GM11168 (cell line): Measurements from ENCODE around the gene NNAT.

Source experiments
- in situ Hi-C: fragments of 300-500 bp; cut with MboI; formaldehyde crosslinking; loops from one replicate; pipeline ENCODE4 v1.12.0; 2022; ENCODE audit warnings: low sequenced_read_pairs; ENCODE audit not compliant: unreplicated experiment

Gene NNAT

DNA sequence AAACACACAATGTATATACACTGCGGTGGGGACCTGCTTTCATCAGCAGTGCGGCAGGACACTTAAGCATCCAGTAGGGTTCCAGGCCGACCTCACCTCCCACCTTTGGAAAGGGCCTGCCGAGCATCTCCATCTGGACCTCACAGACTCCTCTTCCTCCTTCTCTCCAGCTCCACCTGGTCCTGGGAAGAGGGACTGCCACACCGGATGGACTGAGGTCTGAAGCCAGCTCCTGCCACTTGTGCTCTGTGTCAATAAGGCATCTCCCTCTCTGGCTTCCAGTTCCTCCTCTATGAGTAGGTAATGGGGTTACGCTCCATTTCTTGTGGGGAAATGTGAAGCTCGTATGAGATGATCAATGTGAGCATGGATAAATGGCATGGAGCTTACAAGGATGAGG lies 19.1 kb upstream of the NNAT start:
- in situ Hi-C loops, result no loop called here

DNA sequence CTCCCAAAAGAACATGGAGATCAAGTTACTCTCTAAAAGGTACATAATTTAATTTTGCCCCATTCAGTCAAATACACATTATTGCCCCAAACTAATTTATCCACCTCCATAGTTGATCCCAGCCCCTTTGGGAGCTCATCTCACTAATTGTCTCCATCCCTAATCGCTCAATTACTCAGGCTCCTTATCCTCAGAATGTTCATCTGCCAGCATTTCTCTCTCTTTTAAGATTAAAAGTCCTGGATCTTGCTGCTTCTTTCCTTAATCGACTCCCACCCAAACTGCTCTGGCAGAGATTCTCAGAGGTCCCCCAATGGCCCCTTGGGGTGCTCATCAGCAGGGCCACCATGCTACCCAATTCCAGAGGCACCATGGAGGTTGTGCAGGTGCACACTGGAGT lies 18.4 kb upstream of the NNAT start:
- in situ Hi-C loops, result no loop called here

DNA sequence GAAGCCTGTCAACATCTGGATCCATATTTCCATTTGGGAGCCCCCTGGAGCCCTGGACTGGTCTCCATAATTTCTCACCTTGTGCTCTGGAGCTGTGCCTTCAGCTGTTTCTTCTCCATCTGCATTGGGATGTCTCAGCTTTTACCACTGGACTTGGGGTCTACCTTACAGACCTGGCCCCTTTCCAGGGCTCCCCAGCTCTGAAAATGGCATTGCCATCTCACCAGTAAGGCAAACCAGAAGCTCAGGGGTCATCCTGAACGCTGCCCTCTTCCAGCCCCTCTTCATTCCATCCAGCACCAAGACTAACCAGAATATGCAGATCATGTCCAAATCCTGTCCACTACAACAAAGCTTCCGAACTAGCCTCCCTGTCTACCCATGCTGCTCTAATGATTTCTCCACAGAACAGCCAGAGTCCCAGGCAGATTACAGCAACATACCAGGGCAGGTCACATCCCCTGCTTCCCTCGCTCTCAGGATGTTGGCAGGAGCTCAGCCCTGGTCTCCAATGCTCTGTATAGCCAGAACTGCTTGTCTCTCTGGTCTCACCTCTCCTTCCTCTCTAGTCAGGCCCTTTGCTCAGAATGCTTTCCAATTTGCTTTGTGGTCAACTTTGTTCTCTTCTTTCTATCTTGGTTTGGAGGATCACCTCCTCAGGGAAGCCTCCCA lies 17.7 kb upstream of the NNAT start:
- in situ Hi-C loops, result no loop called here

GRCh38 chr20:37504404-37505096 lies 16.5 kb upstream of the NNAT start:
- in situ Hi-C loops, result no loop called here

DNA sequence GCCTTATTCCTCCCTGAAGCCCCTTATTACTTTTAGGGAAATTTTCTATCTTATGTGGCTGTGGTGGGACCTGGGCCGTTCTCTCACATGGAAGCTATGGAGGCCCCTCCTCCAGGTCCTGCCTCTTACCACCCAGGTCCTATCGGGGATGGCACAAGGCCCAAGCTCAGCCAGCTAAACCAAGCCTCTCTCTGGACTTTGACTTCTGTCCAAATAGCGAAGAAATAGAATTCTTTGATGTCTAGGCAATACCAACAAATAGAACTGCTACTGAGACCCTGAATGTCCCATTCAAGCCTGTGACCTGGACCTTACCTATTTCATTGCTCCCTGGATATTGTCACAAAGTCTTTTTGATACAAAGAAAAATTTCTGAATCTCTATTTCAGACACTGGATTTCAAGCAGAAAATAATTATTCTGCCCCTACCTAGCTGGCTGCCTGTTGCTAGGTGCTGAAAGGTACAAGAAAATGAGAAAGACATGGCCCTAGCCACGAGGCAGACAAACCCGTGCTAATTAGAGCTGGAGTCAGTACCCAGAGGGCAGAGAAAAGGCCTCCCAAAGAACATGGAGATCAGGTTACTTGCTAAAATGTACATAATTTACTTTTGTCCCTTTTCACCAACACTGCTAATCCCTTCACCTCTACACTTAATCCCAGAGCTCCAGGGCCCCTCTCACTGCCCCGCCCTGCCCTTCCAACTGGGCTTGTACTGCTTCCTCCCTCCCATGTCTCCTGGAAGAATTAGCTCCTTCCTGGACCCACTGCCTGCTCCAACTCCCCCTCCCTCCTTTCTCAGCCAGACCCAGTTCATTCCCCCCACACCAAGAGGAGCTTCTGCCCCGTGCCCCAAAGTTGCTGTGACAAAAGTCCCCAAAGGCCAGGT lies 15.5 kb upstream of the NNAT start:
- in situ Hi-C loops, result no loop called here

DNA sequence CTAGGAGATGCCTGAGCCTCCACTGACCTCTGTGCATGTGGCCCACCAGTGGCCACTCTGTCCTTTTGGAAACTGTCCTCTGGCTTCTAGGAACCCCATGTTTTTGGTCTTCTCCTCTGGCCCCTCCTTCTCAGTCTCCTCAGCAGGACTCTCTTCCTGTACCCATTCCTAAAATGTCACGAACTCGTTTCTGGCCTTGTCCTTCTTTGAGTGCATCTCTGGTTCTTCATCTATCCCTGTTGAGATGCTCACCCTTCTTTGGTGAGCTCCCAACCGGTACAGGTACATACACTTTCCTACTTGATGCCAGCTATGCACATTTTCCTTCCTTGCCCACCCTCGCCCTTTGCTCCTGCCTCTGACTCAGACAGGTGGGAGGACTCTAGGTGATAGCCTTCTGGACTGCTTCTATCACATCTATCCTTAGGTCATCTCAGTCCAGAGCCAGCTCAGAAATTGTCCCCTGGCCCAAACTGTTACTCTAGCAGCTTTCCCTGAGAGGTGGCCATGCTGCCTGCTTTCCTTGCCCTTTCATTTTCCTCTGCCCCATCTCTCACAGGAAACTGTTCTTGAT lies 14.8 kb upstream of the NNAT start:
- in situ Hi-C loops, result no loop called here

- in situ Hi-C loops, result no loop called here
These were observed 10.8 kb upstream of the NNAT start for GRCh38 chr20:37510226-37510625.

- in situ Hi-C loops, result no loop called here
These were observed 9.3 kb upstream of the NNAT start for GRCh38 chr20:37511610-37512275.

DNA sequence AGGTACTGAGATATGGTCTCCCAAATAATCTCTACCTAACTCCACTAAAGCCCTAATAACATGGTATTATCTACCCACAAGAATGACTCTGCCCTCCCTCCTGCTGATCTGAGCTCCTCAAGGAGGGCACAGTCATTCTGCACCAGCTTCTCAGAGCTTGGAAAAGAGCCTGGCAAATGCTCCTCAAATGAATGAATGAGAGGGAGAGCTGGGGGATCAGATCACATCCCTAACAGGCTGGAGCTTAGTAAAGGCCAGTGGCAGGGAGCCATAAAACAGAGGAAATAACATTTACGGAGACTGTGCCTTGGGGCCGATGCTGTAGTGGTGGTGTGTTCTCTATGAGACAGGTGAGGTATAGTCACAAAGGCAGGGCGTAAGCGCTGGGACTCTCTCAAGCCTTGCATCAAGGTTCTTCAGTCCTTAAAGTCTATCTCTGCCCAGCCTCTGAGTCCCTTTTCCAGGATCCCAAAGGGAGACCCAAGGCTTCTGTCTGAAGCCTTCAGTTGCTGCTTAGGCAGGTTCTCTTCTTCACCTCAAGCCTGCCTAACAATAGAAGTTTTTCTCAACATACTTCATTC lies 7.2 kb upstream of the NNAT start:
- in situ Hi-C loops, result no loop called here

DNA sequence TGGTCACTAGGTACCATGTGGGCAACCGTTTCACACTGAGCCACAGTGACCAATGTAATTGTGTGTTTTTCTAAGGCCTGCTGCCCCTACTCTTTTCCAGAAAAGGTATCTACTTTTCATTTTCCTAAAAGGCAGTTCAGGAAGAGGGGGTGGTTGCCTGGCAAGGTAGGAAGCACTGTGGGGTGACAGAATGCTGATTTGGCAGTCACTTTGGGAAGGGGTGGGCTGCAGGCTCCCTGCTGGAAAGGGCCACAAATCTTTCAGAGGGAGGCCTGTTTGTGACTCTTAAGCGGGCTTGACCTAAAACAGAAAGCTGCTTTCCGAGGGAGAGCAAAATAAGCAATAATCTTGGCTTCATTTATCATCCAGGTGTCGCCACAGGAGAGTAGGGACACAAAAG lies 5.2 kb upstream of the NNAT start:
- in situ Hi-C loops, result no loop called here

DNA sequence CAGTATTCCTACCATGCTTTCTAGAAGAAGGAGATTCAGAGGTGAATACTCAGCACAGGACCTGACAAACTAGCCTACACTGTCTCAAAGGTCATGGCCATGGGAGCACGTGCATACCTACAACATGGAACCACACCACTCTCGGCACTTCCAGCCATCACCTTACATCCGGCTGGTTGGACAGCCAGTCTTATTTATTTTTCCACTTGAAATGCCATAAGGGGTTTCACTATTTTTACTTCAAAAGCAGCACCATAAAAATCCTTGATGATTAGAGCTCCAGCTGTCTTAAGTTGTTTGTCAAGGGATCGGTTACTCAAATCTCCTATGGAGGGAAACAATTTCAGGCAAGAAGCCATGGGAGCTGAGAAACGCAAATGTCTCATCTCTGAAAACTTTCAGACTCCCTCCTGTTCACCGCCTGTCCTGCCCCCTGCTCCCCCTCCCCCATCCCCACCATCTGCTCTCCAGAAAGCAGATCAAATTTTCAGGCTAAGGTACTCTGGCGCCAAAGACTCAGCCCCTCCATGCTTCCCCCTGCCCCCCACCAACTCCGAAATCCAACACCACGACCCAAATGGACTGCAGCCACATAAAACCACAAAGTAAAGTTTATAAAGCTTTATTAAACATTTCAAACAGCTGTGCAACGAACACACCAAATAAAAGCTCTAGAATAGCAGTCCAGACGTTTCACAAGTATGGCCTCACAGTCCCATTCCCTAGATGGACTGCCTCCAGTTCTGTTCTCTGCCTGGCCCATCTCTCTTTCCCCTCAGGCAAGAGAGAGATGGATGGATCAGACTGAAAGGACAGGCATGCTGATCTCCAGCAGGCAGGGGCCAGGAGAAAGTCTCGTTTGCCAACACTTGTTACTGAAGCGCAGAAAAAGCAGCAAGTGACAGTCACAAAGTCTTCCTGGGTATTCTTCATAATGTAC lies 4.0 kb upstream of the NNAT start:
- in situ Hi-C loops, result no loop called here

GRCh38 chr20:37518059-37518458 lies 3.0 kb upstream of the NNAT start:
- in situ Hi-C loops, result no loop called here

GRCh38 chr20:37518606-37519507 lies 2.2 kb upstream of the NNAT start:
- in situ Hi-C loops, result no loop called here

DNA sequence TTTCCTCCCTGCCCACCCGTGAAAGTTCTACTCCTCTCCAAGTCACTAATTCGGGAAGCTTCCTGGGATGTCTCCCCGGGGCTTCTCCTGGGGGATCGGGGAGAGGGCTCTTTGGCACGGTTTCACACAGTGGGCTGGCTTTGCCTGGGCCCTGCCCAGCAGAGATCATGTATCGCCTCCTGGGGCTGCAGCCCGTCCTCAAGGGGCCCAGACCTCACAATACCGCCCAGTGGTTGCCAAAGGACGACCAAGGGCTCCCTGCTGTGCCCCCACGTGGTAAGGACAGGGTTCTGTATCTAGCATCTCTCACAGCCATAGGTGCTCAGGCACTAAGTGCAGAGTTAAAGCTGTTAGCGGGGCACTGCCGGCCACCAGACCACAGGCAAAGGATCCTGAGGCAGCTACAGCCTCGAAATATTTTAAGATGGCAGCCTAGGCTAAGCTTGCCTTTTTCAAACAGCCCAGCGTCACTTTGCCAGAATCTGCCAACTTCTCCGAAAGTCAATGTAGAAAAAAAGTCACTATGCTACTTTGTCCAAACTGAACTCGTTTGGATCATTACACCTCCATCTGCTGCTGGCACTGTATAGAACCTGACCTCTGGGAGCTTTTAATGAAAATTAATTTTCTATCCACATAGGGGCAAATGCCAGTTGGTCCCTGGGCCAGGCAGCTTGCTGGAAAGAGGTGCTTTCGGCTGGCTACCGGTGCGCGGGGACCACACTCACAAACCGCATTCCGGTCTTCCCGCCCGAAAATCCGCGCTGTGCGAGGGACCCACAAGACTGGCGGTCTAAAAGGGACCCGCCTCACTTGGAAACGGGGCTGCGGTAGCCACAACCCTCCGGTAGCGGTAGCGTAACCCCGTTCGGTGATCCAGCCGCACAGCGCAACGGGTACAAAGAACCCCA lies 1.3 kb upstream of the NNAT start:
- in situ Hi-C loops, result loop anchor here (10.0 kb wide), 1 partner anchor 115 kb away; no protein-coding TSS in a partner anchor

GRCh38 chr20:37520419-37520955 lies 563 bp upstream of the NNAT start:
- in situ Hi-C loops, result loop anchor here (10.0 kb wide), 1 partner anchor 116 kb away; no protein-coding TSS in a partner anchor

GRCh38 chr20:37522260-37523011 lies 1.4 kb downstream of the NNAT start:
- in situ Hi-C loops, result loop anchor here (10.0 kb wide), 1 partner anchor 118 kb away; no protein-coding TSS in a partner anchor
